A549 (cell line): ENCODE results near the gene ZSCAN22. TPM values are rescaled to one million over a fixed set of nuclear protein-coding genes. Genes with fewer than 3 reads are reported as not detected.

Experiments
- ATAC-seq, 2 experiments: fragments of 200-7000 bp in 1 of 2; fragments of >200 bp in 1 of 2; cut with Nextera tagmentation in 1 of 2; cut with Tn5 transposase in 1 of 2; 3 replicates each; pipeline versions ENCODE4 v1.8.0 to v1.9.1; 2018 to 2020; ENCODE audit warnings: mild to moderate bottlenecking in 1 of 2, moderate library complexity in 1 of 2
- CTCF ChIA-PET: fragments of 300-600 bp; sonication (Branson Sonifier 250); formaldehyde crosslinking; extraction: SDS; loops from one replicate; lab custom pipeline; 2021; ENCODE audit warnings: antibody characterized with exemption, inconsistent platforms; lab: Yijun Ruan, JAX
- POLR2A ChIA-PET: fragments of 350-600 bp; formaldehyde crosslinking; extraction: SDS; loops from one replicate; lab custom pipeline; 2021; ENCODE audit warnings: antibody characterized with exemption, inconsistent platforms; lab: Yijun Ruan, JAX
- DNase-seq, 2 experiments: peaks; one replicate each; pipeline versions ENCODE4 v3.0.0 to v3.0.0-alpha.2; 2011 to 2016; ENCODE audit warnings: low read depth in 1 of 2, low spot score in 1 of 2
- FAIRE-seq: peaks from 2 replicates; lab custom pipeline; 2011; peaks lifted over from hg19 to GRCh38; lab: Jason Lieb, UNC
- H3K27ac ChIP-seq, 2 experiments: fragments of >200 bp; sonication (Bioruptor Twin); formaldehyde crosslinking; 3 replicates each; pipeline ENCODE4 v1.5.1; 2016 to 2017
- H3K4me1 ChIP-seq: fragments of >200 bp; sonication (Bioruptor Twin); formaldehyde crosslinking; 3 replicates; pipeline ENCODE4 v1.6.1; 2016
- H3K4me2 ChIP-seq: fragments of >200 bp; sonication (Bioruptor Twin); formaldehyde crosslinking; 3 replicates; pipeline ENCODE4 v1.6.1; 2016
- H3K4me3 ChIP-seq: fragments of >200 bp; sonication (Bioruptor Twin); formaldehyde crosslinking; 3 replicates; pipeline ENCODE4 v1.5.1; 2016
- H3K9me3 ChIP-seq: fragments of >200 bp; sonication (Bioruptor Twin); formaldehyde crosslinking; 3 replicates; pipeline ENCODE4 v1.6.1; 2016
- CHD4 ChIP-seq: fragments of 200-600 bp; sonication (generic); IDR thresholded peaks from 2 replicates; pipeline ENCODE4 v1.6.1; 2016; ENCODE audit warnings: antibody characterized with exemption, mild to moderate bottlenecking, borderline replicate concordance
- EHF ChIP-seq: fragments of 250-450 bp; sonication (Bioruptor Pico); IDR thresholded peaks from 2 replicates; pipeline ENCODE4 v1.5.0; 2020; ENCODE audit warnings: mild to moderate bottlenecking
- ESRRA ChIP-seq: fragments of 150-350 bp; IDR thresholded peaks from 2 replicates; pipeline ENCODE4 v1.6.1; 2014; ENCODE audit warnings: mild to moderate bottlenecking, low read length, borderline replicate concordance
- FOSL2 ChIP-seq, 2 experiments: fragments of 450-650 bp in 1 of 2; fragments of >200 bp in 1 of 2; sonication (Bioruptor Twin) in 1 of 2; formaldehyde crosslinking; IDR thresholded peaks; 2 replicates each; pipeline versions ENCODE4 v1.5.0 to v1.6.1; 2016 to 2020; ENCODE audit warnings: mild to moderate bottlenecking in 1 of 2, moderate library complexity in 1 of 2
- HDAC2 ChIP-seq: fragments of 200-600 bp; sonication (generic); IDR thresholded peaks from 2 replicates; pipeline ENCODE4 v1.6.1; 2016
- HOXB13 ChIP-seq: fragments of 250-450 bp; sonication (Bioruptor Pico); IDR thresholded peaks from 2 replicates; pipeline ENCODE4 v1.5.0; 2020; ENCODE audit warnings: low read depth, mild to moderate bottlenecking, moderate library complexity
- JUN ChIP-seq, 2 experiments: fragments of >200 bp; sonication (Bioruptor Twin); formaldehyde crosslinking; IDR thresholded peaks; 2 replicates in 1 of 2; 3 replicates in 1 of 2; pipeline ENCODE4 v1.6.1; 2016 to 2017
- KDM5A ChIP-seq: fragments of 200-600 bp; sonication (generic); IDR thresholded peaks from 2 replicates; pipeline ENCODE4 v1.6.1; 2016; ENCODE audit warnings: antibody characterized with exemption, mild to moderate bottlenecking
- MYC ChIP-seq: IDR thresholded peaks from 2 replicates; pipeline ENCODE4 v1.6.1; 2012; ENCODE audit warnings: mild to moderate bottlenecking, inconsistent platforms, low read length, improper control_type of control experiment, borderline replicate concordance
- NR3C1 ChIP-seq: fragments of >200 bp; sonication (Bioruptor Twin); formaldehyde crosslinking; IDR thresholded peaks from 3 replicates; pipeline ENCODE4 v1.6.1; 2017
- PHF8 ChIP-seq: fragments of 200-600 bp; sonication (generic); IDR thresholded peaks from 2 replicates; pipeline ENCODE4 v1.6.1; 2016; ENCODE audit warnings: low read depth, mild to moderate bottlenecking, antibody characterized with exemption, moderate library complexity, borderline replicate concordance
- POLR2A ChIP-seq: IDR thresholded peaks from 2 replicates; pipeline ENCODE4 v1.6.1; 2012; ENCODE audit warnings: mild to moderate bottlenecking, low read length
- RCOR1 ChIP-seq: fragments of 150-350 bp; IDR thresholded peaks from 2 replicates; pipeline ENCODE4 v1.6.1; 2014; ENCODE audit warnings: antibody characterized with exemption, low read length, low read depth
- SMC3 ChIP-seq: fragments of >200 bp; sonication (Bioruptor Twin); formaldehyde crosslinking; IDR thresholded peaks from 3 replicates; pipeline ENCODE4 v1.6.1; 2018; ENCODE audit warnings: inconsistent platforms
- SREBF2 ChIP-seq: fragments of 450-650 bp; IDR thresholded peaks from 2 replicates; pipeline ENCODE4 v1.6.1; 2014; ENCODE audit warnings: mild to moderate bottlenecking, moderate library complexity
- WGBS: methylation state at CpG from one replicate; pipeline ENCODE4 v1.1.6; 2017; ENCODE audit errors: missing lambda C conversion rate; 5-methylcytosine and 5-hydroxymethylcytosine counted together
- polyA plus RNA-seq, 4 experiments: library from polyadenylated mRNA; depleted of rRNA in 3 of 4; stranded (reverse); fragments of >200 nt; fragmentation: RNase III in 1 of 4; extraction: RNeasy Plus Mini Kit Qiagen cat#74134 plus additional on column Dnase treatment in 1 of 4; gene quantifications; 2 replicates in 3 of 4; 3 replicates in 1 of 4; pipeline ENCODE4 v1.2.3, GENCODE V29; 2011 to 2017
- TF ChIP-seq, protein P1 (sequence below): fragments of 150-350 bp; IDR thresholded peaks from 2 replicates; pipeline ENCODE4 v1.6.1; 2014; ENCODE audit warnings: low read depth, mild to moderate bottlenecking, low read length
- TF ChIP-seq, protein P2 (sequence below): fragments of 250-450 bp; sonication (Bioruptor Pico); IDR thresholded peaks from 2 replicates; pipeline ENCODE4 v1.5.0; 2021; ENCODE audit warnings: mild to moderate bottlenecking, moderate library complexity, borderline replicate concordance
- TF ChIP-seq, protein P3 (sequence below): IDR thresholded peaks from 2 replicates; pipeline ENCODE4 v1.6.1; 2012
- TF ChIP-seq, protein P4 (sequence below): IDR thresholded peaks from 2 replicates; pipeline ENCODE4 v1.6.1; 2012
- TF ChIP-seq, protein P5 (sequence below): fragments of >200 bp; sonication (Bioruptor Twin); formaldehyde crosslinking; IDR thresholded peaks from 3 replicates; pipeline ENCODE4 v1.5.1; 2016
- TF ChIP-seq, protein P6 (sequence below): fragments of 250-450 bp; sonication (Bioruptor Pico); IDR thresholded peaks from 2 replicates; pipeline ENCODE4 v1.5.0; 2020; ENCODE audit warnings: low read depth, mild to moderate bottlenecking, moderate library complexity
- TF ChIP-seq, protein P7 (sequence below): IDR thresholded peaks from 2 replicates; pipeline ENCODE4 v1.6.1; 2012; ENCODE audit warnings: low read depth, borderline replicate concordance

Gene ZSCAN22
- polyA plus RNA-seq, 2 of the 4 experiments (the other 2 are of a cell fraction) = 2.0 to 4.4 TPM

DNA sequence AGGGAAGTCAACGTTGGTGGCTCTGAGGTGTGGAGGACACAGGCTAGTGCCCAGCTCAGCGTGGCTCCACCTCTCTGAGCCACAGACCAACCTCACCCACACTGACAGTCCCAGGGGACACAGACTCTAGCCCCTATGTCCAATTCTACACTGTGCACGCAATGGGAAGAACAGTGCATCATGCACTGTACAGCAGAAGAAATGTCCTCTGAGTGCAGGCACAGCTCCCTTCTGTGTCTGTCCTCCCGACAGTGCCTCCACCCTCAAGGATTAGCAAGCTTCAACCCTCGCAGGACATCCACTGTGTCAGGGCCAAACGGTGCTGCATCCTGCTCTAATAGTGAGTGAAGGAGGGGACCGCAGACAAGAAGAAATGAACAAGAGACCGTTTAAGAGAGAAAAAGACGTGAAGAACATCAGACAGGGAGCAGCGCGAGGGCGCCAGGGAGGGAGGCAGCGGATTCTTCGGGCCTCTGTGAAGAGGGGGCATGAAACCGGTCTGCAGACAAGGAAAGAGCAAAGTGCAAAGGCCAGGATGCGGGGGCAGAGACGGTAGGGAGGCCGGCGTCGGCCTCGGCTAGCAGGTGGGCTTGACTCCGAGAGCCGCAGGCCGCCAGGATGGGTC is 53.4 kb downstream of the ZSCAN22 start:
- TF ChIP-seq, protein P1, sequence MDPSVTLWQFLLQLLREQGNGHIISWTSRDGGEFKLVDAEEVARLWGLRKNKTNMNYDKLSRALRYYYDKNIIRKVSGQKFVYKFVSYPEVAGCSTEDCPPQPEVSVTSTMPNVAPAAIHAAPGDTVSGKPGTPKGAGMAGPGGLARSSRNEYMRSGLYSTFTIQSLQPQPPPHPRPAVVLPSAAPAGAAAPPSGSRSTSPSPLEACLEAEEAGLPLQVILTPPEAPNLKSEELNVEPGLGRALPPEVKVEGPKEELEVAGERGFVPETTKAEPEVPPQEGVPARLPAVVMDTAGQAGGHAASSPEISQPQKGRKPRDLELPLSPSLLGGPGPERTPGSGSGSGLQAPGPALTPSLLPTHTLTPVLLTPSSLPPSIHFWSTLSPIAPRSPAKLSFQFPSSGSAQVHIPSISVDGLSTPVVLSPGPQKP = no peak
- 0 out of 2 replicates have a peak, but pooled peaks have one; percentile 4 for TF ChIP-seq POLR2A
- no peak for TF ChIP-seq CHD4
- TF ChIP-seq NR3C1 = no peak
- no peak for TF ChIP-seq RCOR1
- no peak for TF ChIP-seq KDM5A
- no peak for TF ChIP-seq SREBF2
- 8% methylated on average over 24 of the region's 24 CpGs for WGBS
- ATAC-seq (peak; percentile 8 to 10; a peak in 5 of 6 replicates), DNase-seq (no peak), FAIRE-seq (no peak)
- Histone ChIP-seq H3K4me1 (peaks cover 18% of the 10 kb centered on the region), H3K4me2 (peak overlapping the region; percentile 77), H3K27ac (peak overlapping the region; percentile 93 to 97), H3K9me3 (no peaks in the 10 kb centered on the region), H3K4me3 (peak overlapping the region; percentile 64)
- ChIA-PET CTCF (interaction anchor here (0.9 to 1.7 kb wide), 4 partner anchors 10 to 139 kb away, joined by 3 to 5 read pairs (median 4); partner anchors contain the start of gene ZBTB45), POLR2A (interaction anchor here (0.9 to 4.9 kb wide), 2 partner anchors 17 to 32 kb away, joined by 3 to 43 read pairs; partner anchors contain the start of gene ZNF497)

DNA sequence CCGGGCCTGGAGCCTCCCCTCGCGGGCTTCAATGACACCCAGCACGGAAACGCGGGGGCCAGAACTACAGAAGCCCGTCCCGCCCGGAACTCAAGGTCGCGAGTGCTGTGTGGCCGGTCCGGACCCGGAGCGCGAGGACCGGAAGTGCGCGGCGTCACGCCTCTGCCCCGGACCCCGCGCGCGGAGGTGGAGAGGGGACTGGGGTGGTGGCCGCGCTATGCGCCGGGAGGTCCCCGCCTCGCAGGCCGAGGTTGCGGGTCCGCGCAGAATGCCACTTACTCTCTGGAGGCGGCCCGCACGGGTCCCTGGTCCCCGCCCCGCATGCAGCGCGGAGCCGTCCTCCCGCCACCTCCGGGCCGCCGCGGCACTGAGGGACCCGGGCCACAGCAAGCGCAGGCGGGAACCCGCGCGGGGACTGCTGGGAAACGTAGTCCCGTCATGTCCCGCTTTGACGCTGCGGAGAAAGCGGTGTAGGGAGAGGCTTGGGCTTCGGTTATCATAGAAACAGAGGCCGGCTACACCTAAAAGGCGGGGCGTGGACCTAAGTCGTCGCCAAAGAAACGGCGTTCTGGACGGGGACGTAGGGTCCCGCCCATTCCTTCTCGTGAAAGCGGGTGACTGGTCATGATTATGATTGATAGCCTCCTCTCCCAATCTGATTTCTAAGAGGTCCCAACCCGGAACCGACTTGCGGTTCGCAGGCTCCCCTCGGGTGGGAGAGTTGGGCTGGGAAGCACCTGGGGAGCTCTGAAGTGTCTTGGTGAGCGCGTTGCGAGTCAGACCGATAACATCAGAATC is 54.1 kb downstream of the ZSCAN22 start, which contains the start of gene ZNF837:
ZNF837 (minus strand) TSS at position 369 of the 798 bp plus-strand sequence. CDS start 11,698 bp downstream, outside the sequence.
- WGBS = under 1% methylated on average over 39 of the region's 83 CpGs
- CTCF ChIA-PET = interaction anchor here (0.6 to 1.7 kb wide), 4 partner anchors 11 to 139 kb away, joined by 3 to 4 read pairs (median 4); partner anchors contain the start of gene ZBTB45
- TF ChIP-seq NR3C1 (no peak), HDAC2 (no peak), ESRRA (peak; percentile 69; the same call in 1 of the 2 replicates), EHF (peak; percentile 79; the same call in 1 of the 2 replicates), RCOR1 (no peak), MYC (peak; percentile 62), SREBF2 (no peak), JUN (IDR thresholded peaks at IDR 0.05) (peak; percentile 93 to 100), POLR2A (peak; percentile 53), KDM5A (peak; percentile 74), HOXB13 (CRISPR knock-in tag) (peak; percentile 59; the same call in 1 of the 2 replicates), SMC3 (peak; percentile 34; the same call in 2 of the 3 replicates), PHF8 (peak; percentile 90), FOSL2 (IDR thresholded peaks at IDR 0.05) (0 out of 2 replicates have a peak, but pooled peaks have one; percentile 12), FOSL2 (CRISPR knock-in tag; IDR thresholded peaks at IDR 0.05) (peak; percentile 66)
- TF ChIP-seq, protein P2, sequence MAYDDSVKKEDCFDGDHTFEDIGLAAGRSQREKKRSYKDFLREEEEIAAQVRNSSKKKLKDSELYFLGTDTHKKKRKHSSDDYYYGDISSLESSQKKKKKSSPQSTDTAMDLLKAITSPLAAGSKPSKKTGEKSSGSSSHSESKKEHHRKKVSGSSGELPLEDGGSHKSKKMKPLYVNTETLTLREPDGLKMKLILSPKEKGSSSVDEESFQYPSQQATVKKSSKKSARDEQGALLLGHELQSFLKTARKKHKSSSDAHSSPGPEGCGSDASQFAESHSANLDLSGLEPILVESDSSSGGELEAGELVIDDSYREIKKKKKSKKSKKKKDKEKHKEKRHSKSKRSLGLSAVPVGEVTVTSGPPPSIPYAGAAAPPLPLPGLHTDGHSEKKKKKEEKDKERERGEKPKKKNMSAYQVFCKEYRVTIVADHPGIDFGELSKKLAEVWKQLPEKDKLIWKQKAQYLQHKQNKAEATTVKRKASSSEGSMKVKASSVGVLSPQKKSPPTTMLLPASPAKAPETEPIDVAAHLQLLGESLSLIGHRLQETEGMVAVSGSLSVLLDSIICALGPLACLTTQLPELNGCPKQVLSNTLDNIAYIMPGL (CRISPR knock-in tag) = peak; percentile 74; the same call in 1 of the 2 replicates
- TF ChIP-seq, protein P3, sequence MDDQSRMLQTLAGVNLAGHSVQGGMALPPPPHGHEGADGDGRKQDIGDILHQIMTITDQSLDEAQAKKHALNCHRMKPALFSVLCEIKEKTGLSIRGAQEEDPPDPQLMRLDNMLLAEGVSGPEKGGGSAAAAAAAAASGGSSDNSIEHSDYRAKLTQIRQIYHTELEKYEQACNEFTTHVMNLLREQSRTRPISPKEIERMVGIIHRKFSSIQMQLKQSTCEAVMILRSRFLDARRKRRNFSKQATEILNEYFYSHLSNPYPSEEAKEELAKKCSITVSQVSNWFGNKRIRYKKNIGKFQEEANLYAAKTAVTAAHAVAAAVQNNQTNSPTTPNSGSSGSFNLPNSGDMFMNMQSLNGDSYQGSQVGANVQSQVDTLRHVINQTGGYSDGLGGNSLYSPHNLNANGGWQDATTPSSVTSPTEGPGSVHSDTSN = peak; percentile 98
- TF ChIP-seq, protein P4, sequence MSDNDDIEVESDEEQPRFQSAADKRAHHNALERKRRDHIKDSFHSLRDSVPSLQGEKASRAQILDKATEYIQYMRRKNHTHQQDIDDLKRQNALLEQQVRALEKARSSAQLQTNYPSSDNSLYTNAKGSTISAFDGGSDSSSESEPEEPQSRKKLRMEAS = peak; percentile 95
- TF ChIP-seq, protein P5, sequence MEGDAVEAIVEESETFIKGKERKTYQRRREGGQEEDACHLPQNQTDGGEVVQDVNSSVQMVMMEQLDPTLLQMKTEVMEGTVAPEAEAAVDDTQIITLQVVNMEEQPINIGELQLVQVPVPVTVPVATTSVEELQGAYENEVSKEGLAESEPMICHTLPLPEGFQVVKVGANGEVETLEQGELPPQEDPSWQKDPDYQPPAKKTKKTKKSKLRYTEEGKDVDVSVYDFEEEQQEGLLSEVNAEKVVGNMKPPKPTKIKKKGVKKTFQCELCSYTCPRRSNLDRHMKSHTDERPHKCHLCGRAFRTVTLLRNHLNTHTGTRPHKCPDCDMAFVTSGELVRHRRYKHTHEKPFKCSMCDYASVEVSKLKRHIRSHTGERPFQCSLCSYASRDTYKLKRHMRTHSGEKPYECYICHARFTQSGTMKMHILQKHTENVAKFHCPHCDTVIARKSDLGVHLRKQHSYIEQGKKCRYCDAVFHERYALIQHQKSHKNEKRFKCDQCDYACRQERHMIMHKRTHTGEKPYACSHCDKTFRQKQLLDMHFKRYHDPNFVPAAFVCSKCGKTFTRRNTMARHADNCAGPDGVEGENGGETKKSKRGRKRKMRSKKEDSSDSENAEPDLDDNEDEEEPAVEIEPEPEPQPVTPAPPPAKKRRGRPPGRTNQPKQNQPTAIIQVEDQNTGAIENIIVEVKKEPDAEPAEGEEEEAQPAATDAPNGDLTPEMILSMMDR = no peak
- TF ChIP-seq, protein P6, sequence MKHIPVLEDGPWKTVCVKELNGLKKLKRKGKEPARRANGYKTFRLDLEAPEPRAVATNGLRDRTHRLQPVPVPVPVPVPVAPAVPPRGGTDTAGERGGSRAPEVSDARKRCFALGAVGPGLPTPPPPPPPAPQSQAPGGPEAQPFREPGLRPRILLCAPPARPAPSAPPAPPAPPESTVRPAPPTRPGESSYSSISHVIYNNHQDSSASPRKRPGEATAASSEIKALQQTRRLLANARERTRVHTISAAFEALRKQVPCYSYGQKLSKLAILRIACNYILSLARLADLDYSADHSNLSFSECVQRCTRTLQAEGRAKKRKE (CRISPR knock-in tag) = peak; percentile 64; the same call in 1 of the 2 replicates
- TF ChIP-seq, protein P7, sequence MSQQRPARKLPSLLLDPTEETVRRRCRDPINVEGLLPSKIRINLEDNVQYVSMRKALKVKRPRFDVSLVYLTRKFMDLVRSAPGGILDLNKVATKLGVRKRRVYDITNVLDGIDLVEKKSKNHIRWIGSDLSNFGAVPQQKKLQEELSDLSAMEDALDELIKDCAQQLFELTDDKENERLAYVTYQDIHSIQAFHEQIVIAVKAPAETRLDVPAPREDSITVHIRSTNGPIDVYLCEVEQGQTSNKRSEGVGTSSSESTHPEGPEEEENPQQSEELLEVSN = peak; percentile 91
- TF ChIP-seq, protein P1 = no peak

More for the DNA sequence above, 54.1 kb downstream of the ZSCAN22 start, which contains the start of gene ZNF837:
- peak; percentile 98 for FAIRE-seq
- peaks cover 25% of the 10 kb centered on the region for H3K4me1 ChIP-seq
- POLR2A ChIA-PET = interaction anchor here (0.6 to 4.9 kb wide), 6 partner anchors 18 to 139 kb away, joined by 3 to 43 read pairs (median 4); partner anchors contain the start of genes ZBTB45, ZNF497, ZNF584 and ZNF8
- peak; percentile 99 to 100 for DNase-seq
- H3K27ac ChIP-seq = peak within 1 kb of the TSS; percentile 93 to 97
- H3K4me2 ChIP-seq = peak within 1 kb of the TSS; percentile 82
- H3K4me3 ChIP-seq = peak within 1 kb of the TSS; percentile 64
- ATAC-seq = peak; percentile 87 to 93
- H3K9me3 ChIP-seq = no peaks in the 10 kb centered on the region
